Activated CD8-positive, alpha-beta T cell treated with anti-CD3 and anti-CD28 coated beads for 36 hours (primary cell): Measurements from ENCODE around the gene BCAS1. TPM values are rescaled to one million over a fixed set of nuclear protein-coding genes. Genes with fewer than 3 reads are reported as not detected.

Experiments
- ATAC-seq: fragments of 200-7000 bp; cut with Tn5 transposase; one replicate; pipeline ENCODE4 v1.10.0; 2021; ENCODE audit warnings: mild to moderate bottlenecking, moderate library complexity
- CTCF ChIA-PET: fragments of 350-600 bp; sonication (Branson Sonifier 250); formaldehyde crosslinking; loops from one replicate; lab custom pipeline; 2021; ENCODE audit warnings: antibody characterized with exemption; lab: Charles Lee
- POLR2A ChIA-PET: fragments of 350-600 bp; sonication (Branson Sonifier 250); formaldehyde crosslinking; loops from one replicate; lab custom pipeline; 2021; ENCODE audit warnings: antibody characterized with exemption; lab: Charles Lee
- DNase-seq: peaks from one replicate; pipeline ENCODE4 v3.0.0-alpha.2; 2020
- H3K27ac Mint-ChIP-seq: one replicate; pipeline ENCODE4 v1.8.0; 2021; ENCODE audit warnings: mild to moderate bottlenecking, mixed read lengths
- H3K27me3 Mint-ChIP-seq: one replicate; pipeline ENCODE4 v1.8.0; 2021; ENCODE audit warnings: mixed read lengths
- H3K36me3 Mint-ChIP-seq: one replicate; pipeline ENCODE4 v1.8.0; 2021; ENCODE audit warnings: low read depth, mixed read lengths
- H3K4me1 Mint-ChIP-seq: one replicate; pipeline ENCODE4 v1.8.0; 2021; ENCODE audit warnings: low read depth, mixed read lengths
- H3K4me3 Mint-ChIP-seq: one replicate; pipeline ENCODE4 v1.8.0; 2021; ENCODE audit warnings: mild to moderate bottlenecking, moderate library complexity, mixed read lengths
- H3K9me3 Mint-ChIP-seq: one replicate; pipeline ENCODE4 v1.8.0; 2021; ENCODE audit warnings: mixed read lengths
- CTCF ChIP-seq: fragments of 200-600 bp; IDR thresholded peaks from one replicate; pipeline ENCODE4 v1.8.0; 2022; ENCODE audit warnings: antibody characterized with exemption, mild to moderate bottlenecking
- intact Hi-C: fragments of 100-400 bp; cut with micrococcal nuclease; formaldehyde crosslinking; loops from one replicate; pipeline ENCODE4 v1.10.0; 2022
- total RNA-seq, 2 experiments: library from RNA; stranded (reverse); gene quantifications; one replicate each; pipeline ENCODE4 v1.2.3, GENCODE V29; 2021

The BCAS1 gene
- total RNA-seq, 2 experiments from 2014 or later: 0.09 TPM; not detected in 1

- Mint-ChIP-seq H3K9me3 (no peaks in the 10 kb centered on the region), H3K4me1 (no peaks in the 10 kb centered on the region), H3K27ac (no peak overlapping the region), H3K27me3 (no peaks in the 10 kb centered on the region), H3K4me3 (no peak overlapping the region), H3K36me3 (no peaks in the 10 kb centered on the region)
- no peak for TF ChIP-seq CTCF
- DNase-seq: no peak
- ATAC-seq: no peak
- intact Hi-C loops: no loop called here
- POLR2A ChIA-PET: no interaction called here
- CTCF ChIA-PET: interaction anchor here (1.0 to 1.6 kb wide), 2 partner anchors 15 to 26 kb away, joined by 3 read pairs; no protein-coding TSS in a partner anchor
These were observed 18.0 kb upstream of the BCAS1 start for GRCh38 chr20:54088430-54088829.

GRCh38 chr20:54086507-54087039, 16.2 kb upstream of the BCAS1 start:
- intact Hi-C loops: no loop called here
- no peak for DNase-seq
- CTCF ChIA-PET: interaction anchor here (1.6 kb wide), 1 partner anchor 17 kb away, joined by 3 read pairs; no protein-coding TSS in a partner anchor
- Mint-ChIP-seq H3K36me3 (no peaks in the 10 kb centered on the region), H3K4me3 (no peak overlapping the region), H3K9me3 (no peaks in the 10 kb centered on the region), H3K27ac (no peak overlapping the region), H3K4me1 (no peaks in the 10 kb centered on the region), H3K27me3 (no peaks in the 10 kb centered on the region)
- no peak for ATAC-seq
- POLR2A ChIA-PET: no interaction called here
- no peak for TF ChIP-seq CTCF

- no peaks in the 10 kb centered on the region for H3K36me3 Mint-ChIP-seq
- intact Hi-C loops: no loop called here
- no peaks in the 10 kb centered on the region for H3K9me3 Mint-ChIP-seq
- no peak overlapping the region for H3K4me3 Mint-ChIP-seq
- POLR2A ChIA-PET: no interaction called here
- DNase-seq (no peak), ATAC-seq (no peak)
- no peak overlapping the region for H3K27ac Mint-ChIP-seq
- CTCF ChIA-PET: no interaction called here
- H3K4me1 Mint-ChIP-seq: no peaks in the 10 kb centered on the region
- TF ChIP-seq CTCF: no peak
- no peaks in the 10 kb centered on the region for H3K27me3 Mint-ChIP-seq
These were observed 15.5 kb upstream of the BCAS1 start for GRCh38 chr20:54085910-54086309.

- H3K9me3 Mint-ChIP-seq: no peaks in the 10 kb centered on the region
- no peak overlapping the region for H3K4me3 Mint-ChIP-seq
- no peaks in the 10 kb centered on the region for H3K36me3 Mint-ChIP-seq
- CTCF ChIA-PET: no interaction called here
- DNase-seq (no peak), ATAC-seq (no peak)
- no peaks in the 10 kb centered on the region for H3K4me1 Mint-ChIP-seq
- H3K27me3 Mint-ChIP-seq: no peaks in the 10 kb centered on the region
- POLR2A ChIA-PET: no interaction called here
- H3K27ac Mint-ChIP-seq: no peak overlapping the region
- intact Hi-C loops: no loop called here
- TF ChIP-seq CTCF: no peak
These were observed 15.0 kb upstream of the BCAS1 start for GRCh38 chr20:54085425-54085824.

GRCh38 chr20:54084727-54085388, 14.5 kb upstream of the BCAS1 start:
- Mint-ChIP-seq H3K27ac (no peak overlapping the region), H3K4me1 (no peaks in the 10 kb centered on the region), H3K36me3 (no peaks in the 10 kb centered on the region), H3K9me3 (no peaks in the 10 kb centered on the region), H3K4me3 (no peak overlapping the region), H3K27me3 (no peaks in the 10 kb centered on the region)
- ChIA-PET CTCF (no interaction called here), POLR2A (no interaction called here)
- DNase-seq (no peak), ATAC-seq (no peak)
- no peak for TF ChIP-seq CTCF
- intact Hi-C loops: no loop called here
